ENCODE data around the gene PLA2G7. TPM values are rescaled to one million over a fixed set of nuclear protein-coding genes. Genes with fewer than 3 reads are reported as not detected.

Gene PLA2G7
- total and polyA plus RNA-seq, 2 donors (not counting 3 experiments of a cell fraction or from before 2014, with no cell fraction given): not detected

GRCh38 chr6:46736906-46737305 is 1.7 kb upstream of the PLA2G7 start:
- no peak overlapping the region for H2AFZ ChIP-seq (ENCODE audit: low read depth, low read length)
- peaks cover 33 to 53% of the 10 kb centered on the region in 2 experiments for H3K27me3 ChIP-seq (ENCODE audit: control insufficient read depth in 2 of 2, insufficient read depth in 2 of 2, low read length in 2 of 2)
- no peaks in the 10 kb centered on the region for H3K9me1 ChIP-seq (replicated peaks; ENCODE audit: control insufficient read depth, extremely low read depth, insufficient read depth, low read length)
- H3K4me2 ChIP-seq (ENCODE audit: insufficient read depth, low read length): no peak overlapping the region
- H4K20me1 ChIP-seq (replicated peaks; ENCODE audit: control insufficient read depth, extremely low read depth, insufficient read depth, low read length): no peaks in the 10 kb centered on the region
- H3K9ac ChIP-seq (replicated peaks; ENCODE audit: extremely low read depth, insufficient read depth, low read length): no peak overlapping the region
- FAIRE-seq (no peak), DNase-seq (ENCODE audit: low read depth, low spot score) (no peak)
- peaks cover 5% of the 10 kb centered on the region for H3K4me1 ChIP-seq (ENCODE audit: control insufficient read depth, extremely low read depth, insufficient read depth, low read length)
- H3K36me3 ChIP-seq (ENCODE audit: control insufficient read depth in 2 of 2, extremely low read depth in 1 of 2, insufficient read depth in 2 of 2, low read length in 2 of 2): no peaks in the 10 kb centered on the region
- dilution Hi-C loops (cut with MboI; ENCODE audit: extremely low pct_ligation_motif_present, low sequenced_read_pairs): no loop called here
- H3K9me3 ChIP-seq (replicated peaks; ENCODE audit: control insufficient read depth, insufficient read depth, low read length): no peaks in the 10 kb centered on the region
- CTCF ChIA-PET: no interaction called here
- BruUV-seq (replicated peaks): no TSS peak
- H3K4me3 ChIP-seq (replicated peaks in 1 of 3; ENCODE audit: insufficient read depth in 1 of 3, low read depth in 1 of 3, low read length in 3 of 3): no peak overlapping the region
- H3K79me2 ChIP-seq (ENCODE audit: control insufficient read depth, insufficient read depth, low read length): no peaks in the 10 kb centered on the region
- TF ChIP-seq CTCF (IDR thresholded peaks at IDR 0.05; ENCODE audit: extremely low read depth in 1 of 2, insufficient read depth in 1 of 2, low read depth in 1 of 2, low read length in 2 of 2) (no peak), POLR2AphosphoS5 (IDR thresholded peaks at IDR 0.05; ENCODE audit: insufficient read depth, low read depth, low read length) (no peak), GATA2 (IDR thresholded peaks at IDR 0.05; ENCODE audit: insufficient read depth, insufficient read length, low read depth, low read length) (no peak), FOS (IDR thresholded peaks at IDR 0.05; ENCODE audit: borderline replicate concordance, insufficient read depth, low read length) (no peak), JUN (IDR thresholded peaks at IDR 0.05; ENCODE audit: borderline replicate concordance, insufficient read depth, insufficient read length, low read depth) (no peak), EZH2 (IDR thresholded peaks at IDR 0.05; ENCODE audit: borderline replicate concordance, low read depth, low read length, severe bottlenecking) (no peak), MYC (IDR thresholded peaks at IDR 0.05; ENCODE audit: low read depth, low read length) (no peak), POLR2A (IDR thresholded peaks at IDR 0.05; ENCODE audit: low read depth, low read length) (no peak), MAX (IDR thresholded peaks at IDR 0.05; ENCODE audit: insufficient read depth, insufficient read length) (no peak)
- no peak overlapping the region for H3K27ac ChIP-seq (ENCODE audit: insufficient read depth, low read depth, low read length)
- POLR2A ChIA-PET: no interaction called here
- intact Hi-C loops (cut with micrococcal nuclease): no loop called here

Measured in endothelial cell of umbilical vein (primary cell).